HL-60/S4 treated with phorbol 12-myristate 13-acetate at 8.2 ng/mL for 4 days and 3 days (cell line): ENCODE results near the gene NCOA1.
"Not testable (repeated sequence)": the region's sequence is repeated elsewhere in the genome, so short reads cannot be mapped to it uniquely, and the experiment has no call there.

Source experiments
- in situ Hi-C: fragments of 300-500 bp; cut with MboI; formaldehyde crosslinking; loops from 2 replicates; pipeline ENCODE4 v1.15.0; 2022; ENCODE audit warnings: low sequenced_read_pairs

NCOA1 gene

GRCh38 chr2:24571828-24572442 is 80.9 kb downstream of the NCOA1 start:
- in situ Hi-C loops = no loop called here

GRCh38 chr2:24576146-24576545 is 85.1 kb downstream of the NCOA1 start:
- in situ Hi-C loops = no loop called here

GRCh38 chr2:24576617-24577016 is 85.6 kb downstream of the NCOA1 start:
- in situ Hi-C loops = no loop called here

- in situ Hi-C loops = no loop called here
Measured at GRCh38 chr2:24577481-24577880, 86.4 kb downstream of the NCOA1 start.

GRCh38 chr2:24579053-24579803 is 88.2 kb downstream of the NCOA1 start:
- in situ Hi-C loops = no loop called here

GRCh38 chr2:24580561-24580960 is 89.5 kb downstream of the NCOA1 start:
- in situ Hi-C loops = no loop called here

GRCh38 chr2:24581971-24582370 is 90.9 kb downstream of the NCOA1 start:
- in situ Hi-C loops = not testable (repeated sequence)

- in situ Hi-C loops = no loop called here
Measured at GRCh38 chr2:24586955-24587354, 95.9 kb downstream of the NCOA1 start.

- in situ Hi-C loops = no loop called here
Measured at GRCh38 chr2:24588294-24588693, 97.2 kb downstream of the NCOA1 start.

GRCh38 chr2:24592441-24593100 is 101.5 kb downstream of the NCOA1 start:
- in situ Hi-C loops = no loop called here

- in situ Hi-C loops = no loop called here
Measured at GRCh38 chr2:24594283-24594682, 103.2 kb downstream of the NCOA1 start.

- in situ Hi-C loops = no loop called here
Measured at GRCh38 chr2:24597181-24597870, 106.3 kb downstream of the NCOA1 start.

GRCh38 chr2:24600140-24600539 is 109.1 kb downstream of the NCOA1 start:
- in situ Hi-C loops = not testable (repeated sequence)

- in situ Hi-C loops = no loop called here
Measured at GRCh38 chr2:24611631-24612030, 120.6 kb downstream of the NCOA1 start.

- in situ Hi-C loops = no loop called here
Measured at GRCh38 chr2:24613154-24613814, 122.2 kb downstream of the NCOA1 start.

GRCh38 chr2:24616616-24617015 is 125.6 kb downstream of the NCOA1 start:
- in situ Hi-C loops = no loop called here

- in situ Hi-C loops = no loop called here
Measured at GRCh38 chr2:24617424-24617823, 126.4 kb downstream of the NCOA1 start.

GRCh38 chr2:24618144-24618543 is 127.1 kb downstream of the NCOA1 start:
- in situ Hi-C loops = no loop called here

GRCh38 chr2:24618680-24619079 is 127.6 kb downstream of the NCOA1 start:
- in situ Hi-C loops = no loop called here

- in situ Hi-C loops = no loop called here
Measured at GRCh38 chr2:24620936-24621335, 129.9 kb downstream of the NCOA1 start.
